GM19328 (cell line): ENCODE results near the gene ZNF57.
"Not testable (repeated sequence)": the region's sequence is repeated elsewhere in the genome, so short reads cannot be mapped to it uniquely, and the experiment has no call there.

Source experiments
- ATAC-seq: cut with Tn5 transposase; IDR thresholded peaks from one replicate; pipeline ENCODE4 v1.9.1; 2021; ENCODE audit warnings: mild to moderate bottlenecking, moderate library complexity; ENCODE audit not compliant: unreplicated experiment

Gene ZNF57

GRCh38 chr19:2900296-2901252, at the start of gene ZNF57:
Gene ZNF57 (plus strand): TSS chr19:2900928. CDS start chr19:2901046, 118 bp downstream.
- peak; percentile 90 for ATAC-seq

- ATAC-seq, result no peak
Observed at GRCh38 chr19:2852598-2852997, 48.1 kb upstream of the ZNF57 start.

GRCh38 chr19:2853015-2853606, 47.6 kb upstream of the ZNF57 start:
- ATAC-seq, result no peak

GRCh38 chr19:2854849-2855248, 45.9 kb upstream of the ZNF57 start:
- ATAC-seq, result no peak

GRCh38 chr19:2856457-2857050, 44.2 kb upstream of the ZNF57 start:
- ATAC-seq, result no peak

- no peak for ATAC-seq
Observed at GRCh38 chr19:2858864-2859263, 41.9 kb upstream of the ZNF57 start.

- ATAC-seq, result no peak
Observed at GRCh38 chr19:2863816-2864215, 36.9 kb upstream of the ZNF57 start.

- ATAC-seq, result no peak
Observed at GRCh38 chr19:2865334-2866100, 35.2 kb upstream of the ZNF57 start.

- no peak for ATAC-seq
Observed at GRCh38 chr19:2866495-2867024, 34.2 kb upstream of the ZNF57 start.

- no peak for ATAC-seq
Observed at GRCh38 chr19:2867025-2867991, 33.4 kb upstream of the ZNF57 start, which contains the start of gene ZNF556. Gene ZNF556 (plus strand): TSS chr19:2867335. CDS start chr19:2867422, 87 bp downstream.

GRCh38 chr19:2869618-2870017, 31.1 kb upstream of the ZNF57 start:
- no peak for ATAC-seq

GRCh38 chr19:2872175-2872574, 28.6 kb upstream of the ZNF57 start:
- ATAC-seq, result not testable (repeated sequence)

GRCh38 chr19:2877398-2878331, 23.1 kb upstream of the ZNF57 start:
- no peak for ATAC-seq

GRCh38 chr19:2883686-2884439, 16.9 kb upstream of the ZNF57 start:
- ATAC-seq, result no peak

- ATAC-seq, result no peak
Observed at GRCh38 chr19:2885736-2886135, 15.0 kb upstream of the ZNF57 start.

GRCh38 chr19:2887391-2887914, 13.3 kb upstream of the ZNF57 start:
- ATAC-seq, result no peak

GRCh38 chr19:2888731-2889224, 11.9 kb upstream of the ZNF57 start:
- ATAC-seq, result no peak
